Activated CD4-positive, alpha-beta T cell treated with anti-CD3 and anti-CD28 coated beads, Interleukin-2, amount 50 U/mL, for 16 hours (primary cell): Measurements from ENCODE around the gene TOLLIP.

ENCODE experiments used
- DNase-seq: peaks from one replicate; pipeline ENCODE4 v3.0.0-alpha.2; 2020

The TOLLIP gene

DNA sequence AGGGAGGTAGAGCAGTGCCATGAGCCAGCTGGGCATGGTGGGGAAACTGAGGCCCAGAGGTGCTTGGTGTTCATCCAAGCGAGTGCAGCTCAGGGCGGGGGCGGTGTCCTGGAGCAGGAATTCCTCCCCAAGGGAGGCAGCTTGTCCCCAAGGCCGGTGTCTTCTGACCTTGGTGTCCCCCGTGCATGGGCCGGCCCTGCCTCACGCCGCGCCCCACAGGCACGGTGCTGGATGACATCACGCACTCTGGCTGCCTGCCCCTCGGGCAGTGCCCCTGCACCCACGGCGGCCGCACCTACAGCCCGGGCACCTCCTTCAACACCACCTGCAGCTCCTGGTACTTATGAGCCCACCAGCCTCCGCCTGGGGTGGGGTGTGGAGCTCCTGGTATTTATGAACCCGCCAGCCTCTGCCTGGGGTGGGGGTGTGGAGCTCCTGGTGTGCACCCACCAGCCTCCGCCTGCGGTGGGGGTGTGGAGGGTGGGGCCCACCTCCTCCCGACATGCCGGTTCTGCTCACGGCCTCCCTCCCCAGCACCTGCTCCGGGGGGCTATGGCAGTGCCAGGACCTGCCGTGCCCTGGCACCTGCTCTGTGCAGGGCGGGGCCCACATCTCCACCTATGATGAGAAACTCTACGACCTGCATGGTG, 79.8 kb downstream of the TOLLIP start:
- DNase-seq: no peak

DNA sequence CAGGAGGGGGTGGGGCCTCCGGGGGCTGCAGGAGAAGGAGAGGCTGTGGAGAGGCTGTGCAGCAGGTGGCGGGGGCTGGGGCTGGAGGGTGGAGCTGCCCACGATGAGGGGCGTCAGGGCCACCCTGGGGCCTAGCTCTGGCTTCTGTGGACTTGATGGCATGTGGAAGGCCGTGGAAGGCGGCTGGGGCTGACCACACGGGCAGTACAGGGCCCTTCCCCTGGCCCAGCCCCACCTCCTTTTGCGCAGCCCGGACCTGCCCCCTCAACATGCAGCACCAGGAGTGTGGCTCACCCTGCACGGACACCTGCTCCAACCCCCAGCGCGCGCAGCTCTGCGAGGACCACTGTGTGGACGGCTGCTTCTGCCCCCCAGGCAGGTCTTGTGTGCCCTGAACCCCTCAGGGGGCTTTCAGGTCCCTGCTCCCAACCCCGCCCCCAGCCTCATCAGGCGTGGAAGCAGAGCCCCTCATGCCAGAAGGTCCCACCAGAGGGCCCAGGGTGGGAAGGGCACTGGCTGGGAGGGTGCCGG, 80.4 kb downstream of the TOLLIP start:
- DNase-seq: no peak

DNA sequence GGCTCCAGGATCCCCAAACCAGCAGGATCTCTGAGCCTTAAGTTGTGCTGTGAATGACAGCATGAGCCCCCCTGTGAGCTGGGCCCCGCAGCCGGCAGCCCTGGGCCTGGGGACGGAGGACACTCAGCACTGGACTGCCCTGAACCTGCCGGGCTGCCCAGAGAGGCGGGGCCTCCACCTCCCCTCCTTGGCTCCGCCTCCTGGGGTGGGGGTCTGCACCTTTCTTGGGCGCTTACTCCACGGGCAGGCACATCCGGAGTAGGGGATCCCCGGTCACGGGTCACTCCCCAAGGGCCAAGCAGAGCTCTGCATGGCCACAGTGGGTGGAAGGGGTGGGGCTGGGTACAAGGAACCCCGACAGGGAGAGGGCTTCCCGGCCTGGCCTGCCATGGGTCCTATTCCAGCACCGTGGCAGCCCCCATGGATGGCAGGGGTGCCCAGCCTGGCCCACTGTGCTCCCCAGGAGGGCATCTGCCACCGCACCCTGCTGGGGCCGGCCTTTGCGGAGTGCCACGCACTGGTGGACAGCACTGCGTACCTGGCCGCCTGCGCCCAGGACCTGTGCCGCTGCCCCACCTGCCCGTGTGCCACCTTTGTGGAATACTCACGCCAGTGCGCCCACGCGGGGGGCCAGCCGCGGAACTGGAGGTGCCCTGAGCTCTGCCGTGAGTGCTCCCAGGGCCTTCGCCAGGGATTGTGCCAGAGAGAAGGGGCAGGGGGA, 81.2 kb downstream of the TOLLIP start:
- no peak for DNase-seq

DNA sequence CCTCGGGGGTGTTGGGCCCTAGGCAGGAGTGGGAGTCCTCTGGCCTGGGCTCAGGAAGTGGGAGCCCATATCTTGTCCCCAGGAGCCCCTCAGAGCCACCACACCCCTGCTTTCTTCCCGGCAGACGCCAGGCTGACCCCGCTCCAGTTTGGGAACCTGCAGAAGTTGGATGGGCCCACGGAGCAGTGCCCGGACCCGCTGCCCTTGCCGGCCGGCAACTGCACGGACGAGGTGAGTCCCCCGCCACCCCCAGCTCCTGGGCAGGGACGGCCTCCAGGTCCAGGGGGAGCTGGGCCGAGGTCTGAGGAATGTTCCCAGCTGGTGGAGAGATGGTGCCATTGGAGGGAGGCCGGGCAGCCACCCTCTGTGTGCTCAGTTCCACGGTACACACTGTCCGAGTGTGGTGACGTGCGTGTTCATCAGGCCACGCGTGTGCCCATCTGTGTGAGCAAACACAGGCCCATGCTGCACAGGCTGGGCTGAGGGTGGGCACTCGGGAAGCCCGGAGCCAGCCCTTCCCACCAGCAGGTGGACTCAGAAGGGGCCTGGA, 81.8 kb downstream of the TOLLIP start:
- no peak for DNase-seq

DNA sequence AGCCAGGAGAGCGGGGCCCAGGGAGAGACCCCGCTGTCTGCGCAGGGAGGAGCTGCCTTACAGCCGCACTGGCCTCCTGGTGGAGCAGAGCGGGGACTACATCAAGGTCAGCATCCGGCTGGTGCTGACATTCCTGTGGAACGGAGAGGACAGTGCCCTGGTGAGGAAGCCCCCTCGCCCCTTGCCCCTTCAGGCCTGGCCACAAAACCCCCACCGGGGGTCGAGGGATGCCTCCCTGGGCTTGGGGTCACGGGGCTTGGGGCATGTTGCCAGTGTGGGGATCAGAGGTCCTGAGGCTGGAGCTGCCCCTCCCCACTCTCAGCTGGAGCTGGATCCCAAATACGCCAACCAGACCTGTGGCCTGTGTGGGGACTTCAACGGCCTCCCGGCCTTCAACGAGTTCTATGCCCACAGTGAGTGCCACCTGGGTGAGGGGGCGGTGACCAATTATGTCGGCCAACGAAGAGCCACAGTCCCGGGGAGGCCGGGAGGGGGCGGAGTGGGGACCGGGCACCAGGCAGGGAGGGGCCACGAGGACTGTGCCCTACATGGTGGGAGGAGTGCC, 82.4 kb downstream of the TOLLIP start:
- DNase-seq: no peak

DNA sequence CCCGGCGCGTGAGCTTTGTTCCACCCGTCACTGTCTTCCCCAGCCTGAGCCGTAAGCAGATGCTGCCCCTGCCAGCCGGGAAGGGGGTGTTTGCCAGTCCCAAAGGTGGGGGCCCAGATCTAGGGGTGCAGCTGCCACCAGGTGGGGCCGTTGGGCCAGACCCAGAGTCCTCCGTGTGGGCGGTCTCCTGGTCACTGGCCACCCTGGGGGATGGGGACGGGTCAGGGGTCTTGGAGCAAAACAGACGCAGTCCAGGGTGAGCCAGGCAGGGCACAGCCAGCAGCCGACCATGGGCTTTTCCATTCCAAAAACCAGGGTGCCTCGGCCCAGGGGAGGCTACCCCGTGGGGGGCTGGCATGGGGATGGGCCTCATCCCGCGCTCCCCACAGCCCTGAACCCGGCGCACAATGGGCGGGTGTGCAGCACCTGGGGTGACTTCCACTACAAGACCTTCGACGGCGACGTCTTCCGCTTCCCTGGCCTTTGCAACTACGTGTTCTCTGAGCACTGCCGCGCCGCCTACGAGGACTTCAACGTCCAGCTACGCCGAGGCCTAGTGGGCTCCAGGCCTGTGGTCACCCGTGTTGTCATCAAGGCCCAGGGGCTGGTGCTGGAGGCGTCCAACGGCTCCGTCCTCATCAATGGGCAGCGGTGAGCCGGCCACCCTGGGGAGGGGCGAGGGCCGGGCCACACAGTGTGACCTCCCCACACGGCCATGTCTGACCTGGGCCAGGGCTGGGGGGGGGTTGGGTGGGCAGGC, 83.0 kb downstream of the TOLLIP start:
- DNase-seq: no peak

DNA sequence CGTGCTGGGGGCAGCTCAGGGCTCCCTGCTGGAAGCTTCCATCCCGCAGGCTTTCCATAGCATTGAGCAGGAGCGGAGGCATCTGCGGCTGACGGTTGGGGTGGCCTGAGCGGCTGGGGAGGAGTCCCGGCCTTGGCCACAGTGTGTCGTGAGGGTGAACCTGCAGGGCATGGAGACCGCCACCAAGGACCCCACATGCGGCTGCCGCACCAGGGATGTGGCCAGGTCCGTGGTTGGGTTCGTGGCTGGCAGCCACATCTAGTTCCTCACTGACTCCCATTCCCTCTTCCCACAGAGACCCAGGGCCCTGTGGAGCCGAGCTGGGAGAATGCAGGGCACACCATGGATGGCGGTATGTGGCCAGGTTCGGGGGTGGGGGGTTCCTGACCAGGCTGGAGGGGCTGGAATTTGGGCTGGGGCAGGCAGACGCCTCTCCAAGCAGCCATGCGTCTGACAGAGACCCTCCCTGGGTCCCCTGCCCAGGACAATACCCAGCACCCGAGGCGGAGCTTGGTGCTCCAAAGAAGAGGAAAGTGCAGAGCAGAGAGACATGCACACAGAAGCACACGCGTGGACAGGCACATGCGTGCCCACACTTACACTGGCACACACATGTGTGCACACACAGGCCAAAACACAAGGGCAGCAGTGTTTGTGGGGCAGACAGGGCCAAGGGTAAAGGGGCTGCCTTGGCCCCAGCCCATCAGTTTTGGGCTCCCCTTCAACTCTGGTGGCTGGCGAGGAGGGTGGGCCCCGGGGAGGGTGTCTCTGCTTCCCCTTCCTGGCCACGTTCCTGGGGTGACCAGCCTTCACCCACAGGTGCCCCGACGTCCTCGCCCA, 83.8 kb downstream of the TOLLIP start:
- no peak for DNase-seq

DNA sequence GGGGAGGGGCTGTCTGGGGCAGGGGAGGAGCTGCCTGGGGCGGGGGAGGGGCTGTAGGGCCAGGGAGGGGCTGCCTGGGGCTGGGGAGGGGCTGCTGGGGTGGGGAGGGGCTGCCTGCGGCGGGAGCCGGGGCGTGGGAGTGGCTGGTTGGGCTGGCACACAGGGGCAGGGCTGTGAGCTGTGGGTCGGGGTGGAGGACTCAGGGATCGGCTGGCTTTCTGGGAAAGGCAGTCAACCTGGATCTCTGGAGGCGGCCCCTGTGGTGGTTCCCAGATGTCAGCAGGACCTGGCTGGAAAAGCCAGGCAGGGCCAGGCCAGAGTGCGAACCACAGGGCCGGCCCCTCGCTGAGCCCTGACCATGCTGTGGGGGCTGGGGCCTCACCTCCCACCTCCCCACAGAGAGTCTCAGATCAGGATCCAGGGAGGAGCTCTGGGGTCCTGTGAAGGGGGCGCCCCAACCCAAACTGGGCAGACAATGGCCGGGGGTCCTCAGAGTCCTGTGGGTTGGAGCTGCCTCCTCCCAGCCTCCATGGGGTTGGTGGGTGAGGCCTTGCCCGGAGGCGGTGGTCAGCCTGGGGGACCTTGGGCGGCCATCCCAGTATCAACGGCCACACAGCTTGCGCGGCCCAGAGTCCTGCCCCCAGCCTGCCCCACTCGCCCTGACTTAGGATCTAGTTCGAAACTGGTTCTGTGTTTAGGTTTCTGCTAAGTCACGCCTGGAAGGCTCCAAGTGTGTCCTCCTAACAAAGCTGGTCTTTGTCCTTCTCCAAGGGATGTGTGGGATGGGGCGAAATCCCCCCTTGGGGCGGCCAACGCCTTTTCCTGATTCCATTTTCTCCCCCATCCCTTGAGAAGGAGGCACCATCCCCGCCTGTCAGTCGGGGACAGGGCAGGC, 84.7 kb downstream of the TOLLIP start:
- no peak for DNase-seq
